Neural cell (in vitro differentiated cells): ENCODE measurements around the gene ANKS1A. TPM values are rescaled to one million over a fixed set of nuclear protein-coding genes. Genes with fewer than 3 reads are reported as not detected.

Source experiments
- H2AFZ ChIP-seq: fragments of 200-600, 300-800 bp; sonication (generic), shearing (Covaris generic); 2 replicates; pipeline ENCODE4 v1.6.0; 2014; ENCODE audit warnings: low read depth, mild to moderate bottlenecking, antibody characterized with exemption, low read length, moderate library complexity
- H3F3A ChIP-seq: fragments of 200-600 bp; shearing (Covaris generic); 2 replicates; pipeline ENCODE4 v1.6.1; 2016; ENCODE audit warnings: mild to moderate bottlenecking, moderate library complexity, mixed read lengths, antibody characterized with exemption, low read length; ENCODE audit not compliant: insufficient read depth, poor library complexity, severe bottlenecking
- H3K27ac ChIP-seq: fragments of 200-600, 300-800 bp; sonication (generic), shearing (Covaris generic); 2 replicates; pipeline ENCODE4 v1.5.1; 2014; ENCODE audit warnings: mild to moderate bottlenecking, low read length, moderate library complexity
- H3K27me3 ChIP-seq: fragments of 300-800, 200-600 bp; sonication (generic), shearing (Covaris generic); 2 replicates; pipeline ENCODE4 v1.6.0; 2014; ENCODE audit warnings: mild to moderate bottlenecking, low read depth, low read length, moderate library complexity; ENCODE audit not compliant: insufficient read depth
- H3K36me3 ChIP-seq: fragments of 300-800, 200-600 bp; sonication (generic), shearing (Covaris generic); 2 replicates; pipeline ENCODE4 v1.5.1; 2014; ENCODE audit warnings: mild to moderate bottlenecking, antibody characterized with exemption, low read length, moderate library complexity; ENCODE audit not compliant: insufficient read depth
- H3K4me2 ChIP-seq: fragments of 300-800, 200-600 bp; sonication (generic), shearing (Covaris generic); 2 replicates; pipeline ENCODE4 v1.6.0; 2014; ENCODE audit warnings: mild to moderate bottlenecking, low read length
- H3K4me3 ChIP-seq: fragments of 300-800, 200-600 bp; sonication (generic), shearing (Covaris generic); 2 replicates; pipeline ENCODE4 v1.5.1; 2014; ENCODE audit warnings: mild to moderate bottlenecking, low read length, moderate library complexity
- H3K79me2 ChIP-seq: fragments of 200-600 bp; shearing (Covaris generic); replicated peaks from 2 replicates; pipeline ENCODE4 v1.6.0; 2014; ENCODE audit warnings: mild to moderate bottlenecking, low read length, moderate library complexity; ENCODE audit not compliant: insufficient read depth
- H3K9ac ChIP-seq: fragments of 300-800, 200-600 bp; sonication (generic), shearing (Covaris generic); 2 replicates; pipeline ENCODE4 v1.6.1; 2016; ENCODE audit warnings: mild to moderate bottlenecking, low read length, mixed read lengths
- H3K9me2 ChIP-seq: fragments of 200-600 bp; shearing (Covaris generic); 2 replicates; pipeline ENCODE4 v1.6.1; 2016; ENCODE audit warnings: mild to moderate bottlenecking, low read length, mixed read lengths; ENCODE audit not compliant: insufficient read depth
- H3K9me3 ChIP-seq: fragments of 200-600, 300-800 bp; sonication (generic), shearing (Covaris generic); 2 replicates; pipeline ENCODE4 v1.6.1; 2016; ENCODE audit warnings: mild to moderate bottlenecking, mixed run types, low read length, moderate library complexity, mixed read lengths
- H4K20me1 ChIP-seq: fragments of 200-600 bp; shearing (Covaris generic); 2 replicates; pipeline ENCODE4 v1.6.1; 2016; ENCODE audit warnings: mild to moderate bottlenecking, mixed run types; ENCODE audit not compliant: insufficient read depth
- EP300 ChIP-seq: fragments of 450-650 bp; conservative IDR thresholded peaks from 2 replicates; pipeline ENCODE4 v1.6.1; 2014; ENCODE audit warnings: antibody characterized with exemption, mild to moderate bottlenecking, moderate library complexity; ENCODE audit not compliant: poor library complexity, severe bottlenecking
- EZH2 ChIP-seq: fragments of 200-600, 300-800 bp; shearing (Covaris generic), sonication (generic); IDR thresholded peaks from 2 replicates; pipeline ENCODE4 v1.6.1; 2014; ENCODE audit warnings: antibody characterized with exemption, low read length, borderline replicate concordance, mild to moderate bottlenecking; ENCODE audit not compliant: insufficient read depth, poor library complexity, severe bottlenecking
- MXI1 ChIP-seq: fragments of 450-650 bp; conservative IDR thresholded peaks from 2 replicates; pipeline ENCODE4 v1.6.1; 2014; ENCODE audit warnings: antibody characterized with exemption, mild to moderate bottlenecking; ENCODE audit not compliant: poor library complexity, severe bottlenecking
- POLR2AphosphoS5 ChIP-seq: IDR thresholded peaks from 2 replicates; pipeline ENCODE4 v1.6.1; 2012
- RAD21 ChIP-seq: fragments of 450-650 bp; conservative IDR thresholded peaks from 2 replicates; pipeline ENCODE4 v1.6.1; 2014; ENCODE audit warnings: antibody characterized with exemption, mild to moderate bottlenecking, moderate library complexity
- SMC3 ChIP-seq: fragments of 450-650 bp; conservative IDR thresholded peaks from 2 replicates; pipeline ENCODE4 v1.6.1; 2014; ENCODE audit warnings: antibody characterized with exemption, mild to moderate bottlenecking, moderate library complexity; ENCODE audit not compliant: poor library complexity
- TAF1 ChIP-seq: IDR thresholded peaks from 2 replicates; pipeline ENCODE4 v1.6.1; 2012; ENCODE audit warnings: low read depth
- polyA plus RNA-seq: library from polyadenylated mRNA; depleted of rRNA; stranded (reverse); fragments of >200 nt; gene quantifications from 2 replicates; pipeline ENCODE4 v1.2.3, GENCODE V29; 2014
- TF ChIP-seq, protein P1 (sequence below): IDR thresholded peaks from 2 replicates; pipeline ENCODE4 v1.6.1; 2012; ENCODE audit warnings: borderline replicate concordance
- TF ChIP-seq, protein P2 (sequence below): fragments of 450-650 bp; IDR thresholded peaks from 2 replicates; pipeline ENCODE4 v1.5.1; 2014; ENCODE audit warnings: antibody characterized with exemption, mild to moderate bottlenecking, moderate library complexity; ENCODE audit not compliant: poor library complexity, severe bottlenecking

Gene ANKS1A
- polyA plus RNA-seq, 1 donor from 2014 or later = 22.6 TPM

GRCh38 chr6:34985236-34985635 is 96.2 kb downstream of the ANKS1A start:
- no peak overlapping the region for H2AFZ ChIP-seq
- H4K20me1 ChIP-seq = no peaks in the 10 kb centered on the region
- H3K4me3 ChIP-seq = no peak overlapping the region
- H3K9me2 ChIP-seq = no peaks in the 10 kb centered on the region
- H3K4me2 ChIP-seq = no peak overlapping the region
- TF ChIP-seq TAF1 = no peak
- no peak for TF ChIP-seq RAD21
- TF ChIP-seq MXI1 = no peak
- no peak for TF ChIP-seq EP300
- no peak for TF ChIP-seq POLR2AphosphoS5
- TF ChIP-seq, protein P1, sequence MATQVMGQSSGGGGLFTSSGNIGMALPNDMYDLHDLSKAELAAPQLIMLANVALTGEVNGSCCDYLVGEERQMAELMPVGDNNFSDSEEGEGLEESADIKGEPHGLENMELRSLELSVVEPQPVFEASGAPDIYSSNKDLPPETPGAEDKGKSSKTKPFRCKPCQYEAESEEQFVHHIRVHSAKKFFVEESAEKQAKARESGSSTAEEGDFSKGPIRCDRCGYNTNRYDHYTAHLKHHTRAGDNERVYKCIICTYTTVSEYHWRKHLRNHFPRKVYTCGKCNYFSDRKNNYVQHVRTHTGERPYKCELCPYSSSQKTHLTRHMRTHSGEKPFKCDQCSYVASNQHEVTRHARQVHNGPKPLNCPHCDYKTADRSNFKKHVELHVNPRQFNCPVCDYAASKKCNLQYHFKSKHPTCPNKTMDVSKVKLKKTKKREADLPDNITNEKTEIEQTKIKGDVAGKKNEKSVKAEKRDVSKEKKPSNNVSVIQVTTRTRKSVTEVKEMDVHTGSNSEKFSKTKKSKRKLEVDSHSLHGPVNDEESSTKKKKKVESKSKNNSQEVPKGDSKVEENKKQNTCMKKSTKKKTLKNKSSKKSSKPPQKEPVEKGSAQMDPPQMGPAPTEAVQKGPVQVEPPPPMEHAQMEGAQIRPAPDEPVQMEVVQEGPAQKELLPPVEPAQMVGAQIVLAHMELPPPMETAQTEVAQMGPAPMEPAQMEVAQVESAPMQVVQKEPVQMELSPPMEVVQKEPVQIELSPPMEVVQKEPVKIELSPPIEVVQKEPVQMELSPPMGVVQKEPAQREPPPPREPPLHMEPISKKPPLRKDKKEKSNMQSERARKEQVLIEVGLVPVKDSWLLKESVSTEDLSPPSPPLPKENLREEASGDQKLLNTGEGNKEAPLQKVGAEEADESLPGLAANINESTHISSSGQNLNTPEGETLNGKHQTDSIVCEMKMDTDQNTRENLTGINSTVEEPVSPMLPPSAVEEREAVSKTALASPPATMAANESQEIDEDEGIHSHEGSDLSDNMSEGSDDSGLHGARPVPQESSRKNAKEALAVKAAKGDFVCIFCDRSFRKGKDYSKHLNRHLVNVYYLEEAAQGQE = no peak
- TF ChIP-seq, protein P2, sequence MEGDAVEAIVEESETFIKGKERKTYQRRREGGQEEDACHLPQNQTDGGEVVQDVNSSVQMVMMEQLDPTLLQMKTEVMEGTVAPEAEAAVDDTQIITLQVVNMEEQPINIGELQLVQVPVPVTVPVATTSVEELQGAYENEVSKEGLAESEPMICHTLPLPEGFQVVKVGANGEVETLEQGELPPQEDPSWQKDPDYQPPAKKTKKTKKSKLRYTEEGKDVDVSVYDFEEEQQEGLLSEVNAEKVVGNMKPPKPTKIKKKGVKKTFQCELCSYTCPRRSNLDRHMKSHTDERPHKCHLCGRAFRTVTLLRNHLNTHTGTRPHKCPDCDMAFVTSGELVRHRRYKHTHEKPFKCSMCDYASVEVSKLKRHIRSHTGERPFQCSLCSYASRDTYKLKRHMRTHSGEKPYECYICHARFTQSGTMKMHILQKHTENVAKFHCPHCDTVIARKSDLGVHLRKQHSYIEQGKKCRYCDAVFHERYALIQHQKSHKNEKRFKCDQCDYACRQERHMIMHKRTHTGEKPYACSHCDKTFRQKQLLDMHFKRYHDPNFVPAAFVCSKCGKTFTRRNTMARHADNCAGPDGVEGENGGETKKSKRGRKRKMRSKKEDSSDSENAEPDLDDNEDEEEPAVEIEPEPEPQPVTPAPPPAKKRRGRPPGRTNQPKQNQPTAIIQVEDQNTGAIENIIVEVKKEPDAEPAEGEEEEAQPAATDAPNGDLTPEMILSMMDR = no peak
- no peak for TF ChIP-seq SMC3
- no peak for TF ChIP-seq EZH2
- peaks cover 3% of the 10 kb centered on the region for H3K36me3 ChIP-seq
- H3K9me3 ChIP-seq = no peaks in the 10 kb centered on the region
- no peaks in the 10 kb centered on the region for H3K79me2 ChIP-seq
- no peaks in the 10 kb centered on the region for H3K27me3 ChIP-seq
- no peaks in the 10 kb centered on the region for H3F3A ChIP-seq
- H3K27ac ChIP-seq = no peak overlapping the region
- H3K9ac ChIP-seq = no peak overlapping the region

GRCh38 chr6:34986845-34987246 is 97.8 kb downstream of the ANKS1A start:
- Histone ChIP-seq H3K27ac (peak overlapping the region; percentile 67), H3K36me3 (peaks cover 6% of the 10 kb centered on the region), H3K9me2 (no peaks in the 10 kb centered on the region), H2AFZ (peak overlapping the region; percentile 16), H4K20me1 (no peaks in the 10 kb centered on the region), H3K9me3 (no peaks in the 10 kb centered on the region), H3K9ac (peak overlapping the region; percentile 53), H3K79me2 (no peaks in the 10 kb centered on the region), H3K4me3 (no peak overlapping the region), H3F3A (no peaks in the 10 kb centered on the region), H3K4me2 (no peak overlapping the region), H3K27me3 (no peaks in the 10 kb centered on the region)
- TF ChIP-seq, protein P2 = peak; percentile 97
- TF ChIP-seq SMC3 (peak; percentile 97), MXI1 (no peak), RAD21 (peak; percentile 95), EP300 (no peak), TAF1 (no peak)
- TF ChIP-seq, protein P1 = no peak
